Measurements from ENCODE around the gene MPST.

Gene MPST

GRCh38 chr22:37079158-37079557, 59.6 kb downstream of the MPST start:
- no peak for DNase-seq (ENCODE audit: low spot score)
